DMS153 (cell line): ENCODE measurements around the gene CAPZB.

Experiments
- DNase-seq: peaks from one replicate; lab custom pipeline; 2025; lab: John Stamatoyannopoulos, UW

Gene CAPZB

GRCh38 chr1:19448491-19449439, 36.6 kb downstream of the CAPZB start:
- DNase-seq, result no peak

GRCh38 chr1:19447550-19447949, 37.8 kb downstream of the CAPZB start:
- DNase-seq, result no peak

GRCh38 chr1:19445417-19446342, 39.7 kb downstream of the CAPZB start:
- peak; percentile 26 for DNase-seq

- DNase-seq, result no peak
Measured at GRCh38 chr1:19444296-19445021, 40.9 kb downstream of the CAPZB start.

GRCh38 chr1:19443326-19443725, 42.0 kb downstream of the CAPZB start:
- no peak for DNase-seq

GRCh38 chr1:19442154-19443096, 42.9 kb downstream of the CAPZB start:
- no peak for DNase-seq

GRCh38 chr1:19441048-19441780, 44.1 kb downstream of the CAPZB start:
- no peak for DNase-seq

- DNase-seq, result peak; percentile 12
Measured at GRCh38 chr1:19439464-19440171, 45.7 kb downstream of the CAPZB start.

GRCh38 chr1:19438516-19439195, 46.7 kb downstream of the CAPZB start:
- DNase-seq, result no peak

GRCh38 chr1:19437891-19438294, 47.4 kb downstream of the CAPZB start:
- no peak for DNase-seq

- DNase-seq, result no peak
Measured at GRCh38 chr1:19436716-19437476, 48.4 kb downstream of the CAPZB start.

- no peak for DNase-seq
Measured at GRCh38 chr1:19435851-19436455, 49.4 kb downstream of the CAPZB start.

- no peak for DNase-seq
Measured at GRCh38 chr1:19435181-19435580, 50.2 kb downstream of the CAPZB start.

GRCh38 chr1:19433719-19433998, 51.7 kb downstream of the CAPZB start:
- no peak for DNase-seq

- no peak for DNase-seq
Measured at GRCh38 chr1:19432943-19433718, 52.2 kb downstream of the CAPZB start.

GRCh38 chr1:19430121-19431068, 54.9 kb downstream of the CAPZB start:
- peak; percentile 78 for DNase-seq
